HepG2 (cell line): ENCODE results near the gene MBIP. TPM values are rescaled to one million over a fixed set of nuclear protein-coding genes. Genes with fewer than 3 reads are reported as not detected.

ENCODE experiments used
- ARID5B ChIP-seq: IDR thresholded peaks from 2 replicates; pipeline ENCODE4 v1.4.0; 2020; ENCODE audit warnings: mild to moderate bottlenecking, missing genetic modification reagents
- BCL3 ChIP-seq: sonication (generic); formaldehyde crosslinking; IDR thresholded peaks from 2 replicates; pipeline ENCODE4 v1.5.1; 2020; ENCODE audit warnings: mild to moderate bottlenecking, missing genetic modification reagents, moderate library complexity
- EP300 ChIP-seq, 3 experiments: sonication (generic) in 1 of 3; formaldehyde crosslinking in 1 of 3; IDR thresholded peaks; 2 replicates each; pipeline versions ENCODE4 v1.5.1 to v1.6.1; 2011 to 2020; ENCODE audit warnings: low read depth in 2 of 3, low read length in 2 of 3, borderline replicate concordance in 1 of 3, improper control_type of control experiment in 1 of 3, mild to moderate bottlenecking in 1 of 3, missing genetic modification reagents in 1 of 3, moderate library complexity in 1 of 3
- HNRNPUL1 ChIP-seq: fragments of 200-400 bp; formaldehyde crosslinking; IDR thresholded peaks from 2 replicates; pipeline ENCODE4 v1.6.1; 2017; ENCODE audit warnings: low read depth, mild to moderate bottlenecking, low read length, moderate library complexity
- MEF2D ChIP-seq: sonication (generic); formaldehyde crosslinking; IDR thresholded peaks from 2 replicates; pipeline ENCODE4 v1.5.1; 2020; ENCODE audit warnings: mild to moderate bottlenecking, missing genetic modification reagents
- MIER2 ChIP-seq: IDR thresholded peaks from 2 replicates; pipeline ENCODE4 v1.6.1; 2016; ENCODE audit warnings: missing biosample characterization, missing genetic modification reagents
- NR2F1 ChIP-seq, 2 experiments: fragments of 450-650 bp in 1 of 2; formaldehyde crosslinking in 1 of 2; IDR thresholded peaks; 2 replicates each; pipeline versions ENCODE4 v1.5.0 to v1.6.1; 2016 to 2020; ENCODE audit warnings: mild to moderate bottlenecking in 1 of 2, missing compliant biosample characterization in 1 of 2, missing genetic modification reagents in 1 of 2, moderate library complexity in 1 of 2
- PPARG ChIP-seq: conservative IDR thresholded peaks from 2 replicates; pipeline ENCODE4 v1.6.1; 2016; ENCODE audit warnings: missing biosample characterization, missing genetic modification reagents
- RORA ChIP-seq: sonication (generic); formaldehyde crosslinking; IDR thresholded peaks from 2 replicates; pipeline ENCODE4 v1.5.0; 2020; ENCODE audit warnings: mild to moderate bottlenecking, missing genetic modification reagents, moderate library complexity
- SAP130 ChIP-seq: IDR thresholded peaks from 2 replicates; pipeline ENCODE4 v1.6.1; 2016; ENCODE audit warnings: low read depth
- SIX1 ChIP-seq: sonication (generic); formaldehyde crosslinking; IDR thresholded peaks from 2 replicates; pipeline ENCODE4 v1.4.0; 2020; ENCODE audit warnings: missing genetic modification reagents, borderline replicate concordance
- SP4 ChIP-seq: sonication (generic); formaldehyde crosslinking; IDR thresholded peaks from 2 replicates; pipeline ENCODE4 v1.8.1; 2023; ENCODE audit warnings: mild to moderate bottlenecking, missing genetic modification reagents
- SUZ12 ChIP-seq: fragments of 150-350 bp; IDR thresholded peaks from 2 replicates; pipeline ENCODE4 v1.6.1; 2014; ENCODE audit warnings: low read depth, low read length
- TBP ChIP-seq: sonication (generic); formaldehyde crosslinking; IDR thresholded peaks from 2 replicates; pipeline ENCODE4 v1.5.0; 2020; ENCODE audit warnings: missing genetic modification reagents
- ZBTB2 ChIP-seq: sonication (generic); formaldehyde crosslinking; IDR thresholded peaks from 2 replicates; pipeline ENCODE4 v1.8.0; 2022; ENCODE audit warnings: low read depth, missing genetic modification reagents
- ZNF619 ChIP-seq: sonication (generic); formaldehyde crosslinking; IDR thresholded peaks from 2 replicates; pipeline ENCODE4 v1.4.0; 2020; ENCODE audit warnings: mild to moderate bottlenecking, missing genetic modification reagents
- ZNF883 ChIP-seq: sonication (generic); formaldehyde crosslinking; IDR thresholded peaks from 2 replicates; pipeline ENCODE4 v1.5.1; 2020; ENCODE audit warnings: mild to moderate bottlenecking, missing genetic modification reagents; ENCODE audit errors: not compliant biosample characterization
- polyA plus RNA-seq, 8 experiments: library from polyadenylated mRNA; depleted of rRNA in 3 of 8; stranded (reverse) in 7 of 8; unstranded in 1 of 8; fragments of >200 nt; fragmentation: Illumina TruSeq in 4 of 8; extraction: Trizol in 4 of 8; gene quantifications; 2 replicates each; pipeline versions ENCODE4 v1.2.1 to v1.2.3, GENCODE V29; 2011 to 2016; ENCODE audit warnings: low read depth in 4 of 8, missing spikeins in 1 of 8, mixed read lengths in 1 of 8; ENCODE audit not compliant: insufficient read depth in 1 of 8
- total RNA-seq, 5 experiments: library from RNA; depleted of rRNA; stranded (reverse); fragments of >200 nt; fragmentation: Illumina TruSeq; extraction: Trizol; gene quantifications; 2 replicates each; pipeline ENCODE4 v1.2.3, GENCODE V29; 2016; ENCODE audit warnings: low read depth in 1 of 5
- TF ChIP-seq, protein P1 (sequence below), 2 experiments: sonication (generic) in 1 of 2; formaldehyde crosslinking in 1 of 2; IDR thresholded peaks; 2 replicates each; pipeline versions ENCODE4 v1.5.1 to v1.6.1; 2011 to 2020; ENCODE audit warnings: borderline replicate concordance in 1 of 2, low read depth in 1 of 2, low read length in 1 of 2, mild to moderate bottlenecking in 1 of 2, missing genetic modification reagents in 1 of 2, moderate library complexity in 1 of 2
- TF ChIP-seq, protein P2 (sequence below): IDR thresholded peaks from 2 replicates; pipeline ENCODE4 v1.6.1; 2016; ENCODE audit warnings: low read depth

MBIP gene
- total and polyA plus RNA-seq, 2 of the 13 experiments (the other 11 are each of a cell fraction or from before 2014, with no cell fraction given) = 48.1 to 48.6 TPM

DNA sequence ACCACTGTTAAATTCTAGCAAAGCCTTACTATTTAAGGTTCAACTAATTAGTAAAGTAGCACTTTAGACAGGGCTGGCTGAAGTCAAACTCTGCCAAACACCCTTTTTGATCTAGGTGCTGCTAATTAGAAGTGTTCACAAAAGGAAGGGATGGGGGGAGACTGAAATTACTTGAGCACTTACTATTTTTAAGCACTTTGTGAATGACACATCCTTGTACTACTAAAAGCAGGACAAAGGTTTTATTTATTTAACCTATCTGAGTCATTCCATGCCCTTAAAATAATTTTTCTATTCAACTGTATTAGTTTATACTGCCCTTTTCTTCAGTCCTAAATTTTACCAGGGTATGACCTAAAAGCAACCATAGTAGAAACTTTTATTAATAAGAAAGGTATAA, 20.1 kb downstream of the MBIP start (continued):
- TF ChIP-seq, protein P1, sequence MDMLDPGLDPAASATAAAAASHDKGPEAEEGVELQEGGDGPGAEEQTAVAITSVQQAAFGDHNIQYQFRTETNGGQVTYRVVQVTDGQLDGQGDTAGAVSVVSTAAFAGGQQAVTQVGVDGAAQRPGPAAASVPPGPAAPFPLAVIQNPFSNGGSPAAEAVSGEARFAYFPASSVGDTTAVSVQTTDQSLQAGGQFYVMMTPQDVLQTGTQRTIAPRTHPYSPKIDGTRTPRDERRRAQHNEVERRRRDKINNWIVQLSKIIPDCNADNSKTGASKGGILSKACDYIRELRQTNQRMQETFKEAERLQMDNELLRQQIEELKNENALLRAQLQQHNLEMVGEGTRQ (IDR thresholded peaks at IDR 0.05; ENCODE audit: low read depth, low read length) = no peak
- TF ChIP-seq, protein P1 (CRISPR knock-in tag; IDR thresholded peaks at IDR 0.05; ENCODE audit: borderline replicate concordance) = no peak
- TF ChIP-seq NR2F1 (CRISPR knock-in tag; IDR thresholded peaks at IDR 0.05) (peak in 1 of 2 experiments; percentile 87; a peak in 2 of 4 replicates), ZBTB2 (CRISPR knock-in tag) (no peak), ARID5B (CRISPR knock-in tag) (peak; percentile 27; the same call in 1 of the 2 replicates), RORA (CRISPR knock-in tag) (no peak), MIER2 (no peak), EP300 (IDR thresholded peaks at IDR 0.05; ENCODE audit: low read depth in 2 of 2, low read length in 2 of 2) (peak in 1 of 2 experiments; percentile 24; a peak in 1 of 4 replicates), EP300 (CRISPR knock-in tag; IDR thresholded peaks at IDR 0.05; ENCODE audit: borderline replicate concordance) (no peak), ZNF883 (no peak), SP4 (no peak), ZNF619 (CRISPR knock-in tag) (no peak), TBP (CRISPR knock-in tag) (no peak), SAP130 (CRISPR knock-in tag) (peak; percentile 28; the same call in 1 of the 2 replicates), SIX1 (CRISPR knock-in tag) (no peak), MEF2D (CRISPR knock-in tag) (0 out of 2 replicates have a peak, but pooled peaks have one; percentile 12), PPARG (peak; percentile 72), HNRNPUL1 (0 out of 2 replicates have a peak, but pooled peaks have one; percentile 10), BCL3 (CRISPR knock-in tag) (no peak), SUZ12 (no peak)
- TF ChIP-seq, protein P2, sequence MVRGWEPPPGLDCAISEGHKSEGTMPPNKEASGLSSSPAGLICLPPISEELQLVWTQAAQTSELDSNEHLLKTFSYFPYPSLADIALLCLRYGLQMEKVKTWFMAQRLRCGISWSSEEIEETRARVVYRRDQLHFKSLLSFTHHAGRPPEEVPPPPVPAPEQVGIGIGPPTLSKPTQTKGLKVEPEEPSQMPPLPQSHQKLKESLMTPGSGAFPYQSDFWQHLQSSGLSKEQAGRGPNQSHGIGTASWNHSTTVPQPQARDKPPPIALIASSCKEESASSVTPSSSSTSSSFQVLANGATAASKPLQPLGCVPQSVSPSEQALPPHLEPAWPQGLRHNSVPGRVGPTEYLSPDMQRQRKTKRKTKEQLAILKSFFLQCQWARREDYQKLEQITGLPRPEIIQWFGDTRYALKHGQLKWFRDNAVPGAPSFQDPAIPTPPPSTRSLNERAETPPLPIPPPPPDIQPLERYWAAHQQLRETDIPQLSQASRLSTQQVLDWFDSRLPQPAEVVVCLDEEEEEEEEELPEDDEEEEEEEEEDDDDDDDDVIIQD (CRISPR knock-in tag) = 0 out of 2 replicates have a peak, but pooled peaks have one; percentile 21
